ENCODE data around the gene CPXM1.

CPXM1 gene

DNA sequence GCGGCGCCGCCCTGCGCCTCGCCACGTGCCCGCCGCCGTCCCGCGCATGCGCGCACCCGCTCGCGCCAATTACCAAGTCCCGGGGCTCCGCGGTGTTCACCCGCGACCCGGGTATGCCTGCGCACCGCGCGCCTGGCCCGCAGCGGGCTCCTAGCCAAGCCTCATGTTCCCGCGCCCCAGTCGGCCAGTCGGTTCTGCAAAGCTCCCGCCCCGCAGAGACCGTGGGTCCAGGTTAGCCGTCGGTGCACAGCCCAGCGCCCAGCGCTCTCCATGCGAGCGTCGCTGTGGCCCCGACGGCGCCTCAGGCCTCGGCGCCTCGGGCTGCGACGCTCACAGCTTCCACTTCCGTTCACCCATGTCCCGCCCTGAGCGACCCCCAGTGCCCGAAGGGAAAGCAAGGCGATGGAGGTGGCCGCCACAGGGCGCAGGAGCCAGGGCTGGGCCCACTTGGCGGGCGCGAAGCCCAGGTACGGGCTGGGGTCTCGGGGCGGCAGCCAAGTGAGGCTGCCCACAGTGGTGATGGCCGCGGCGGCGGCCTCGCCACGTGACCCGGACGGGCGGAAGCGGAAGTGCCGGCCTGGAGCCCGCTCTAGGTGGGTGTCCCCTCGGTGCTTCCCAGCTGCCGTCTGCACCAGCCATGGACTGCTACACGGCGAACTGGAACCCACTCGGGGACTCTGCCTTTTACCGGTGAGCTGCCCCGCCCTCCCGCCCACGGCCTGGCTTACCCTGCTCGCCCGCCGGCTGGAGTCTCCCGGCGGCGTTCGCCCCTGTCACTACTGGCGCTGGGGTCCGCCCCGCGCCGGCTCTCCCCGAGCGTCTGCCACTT is 39.9 kb upstream of the CPXM1 start, which contains the start of the genes PCED1A and VPS16:
PCED1A (minus strand) TSS at position 518 of the 829 bp plus-strand sequence. CDS start 743 bp downstream, outside the sequence.
VPS16 (plus strand) TSS at position 608 of the 829 bp plus-strand sequence; CDS start at position 638, 30 bp downstream.
- TF ChIP-seq, protein P1, sequence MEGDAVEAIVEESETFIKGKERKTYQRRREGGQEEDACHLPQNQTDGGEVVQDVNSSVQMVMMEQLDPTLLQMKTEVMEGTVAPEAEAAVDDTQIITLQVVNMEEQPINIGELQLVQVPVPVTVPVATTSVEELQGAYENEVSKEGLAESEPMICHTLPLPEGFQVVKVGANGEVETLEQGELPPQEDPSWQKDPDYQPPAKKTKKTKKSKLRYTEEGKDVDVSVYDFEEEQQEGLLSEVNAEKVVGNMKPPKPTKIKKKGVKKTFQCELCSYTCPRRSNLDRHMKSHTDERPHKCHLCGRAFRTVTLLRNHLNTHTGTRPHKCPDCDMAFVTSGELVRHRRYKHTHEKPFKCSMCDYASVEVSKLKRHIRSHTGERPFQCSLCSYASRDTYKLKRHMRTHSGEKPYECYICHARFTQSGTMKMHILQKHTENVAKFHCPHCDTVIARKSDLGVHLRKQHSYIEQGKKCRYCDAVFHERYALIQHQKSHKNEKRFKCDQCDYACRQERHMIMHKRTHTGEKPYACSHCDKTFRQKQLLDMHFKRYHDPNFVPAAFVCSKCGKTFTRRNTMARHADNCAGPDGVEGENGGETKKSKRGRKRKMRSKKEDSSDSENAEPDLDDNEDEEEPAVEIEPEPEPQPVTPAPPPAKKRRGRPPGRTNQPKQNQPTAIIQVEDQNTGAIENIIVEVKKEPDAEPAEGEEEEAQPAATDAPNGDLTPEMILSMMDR (IDR thresholded peaks at IDR 0.05; ENCODE audit: low read depth, low read length) = no peak
- H3K4me3 ChIP-seq (replicated peaks in 1 of 2; ENCODE audit: low read depth in 2 of 2, low read length in 2 of 2) = peak within 1 kb of the TSS; percentile 88 to 92

DNA sequence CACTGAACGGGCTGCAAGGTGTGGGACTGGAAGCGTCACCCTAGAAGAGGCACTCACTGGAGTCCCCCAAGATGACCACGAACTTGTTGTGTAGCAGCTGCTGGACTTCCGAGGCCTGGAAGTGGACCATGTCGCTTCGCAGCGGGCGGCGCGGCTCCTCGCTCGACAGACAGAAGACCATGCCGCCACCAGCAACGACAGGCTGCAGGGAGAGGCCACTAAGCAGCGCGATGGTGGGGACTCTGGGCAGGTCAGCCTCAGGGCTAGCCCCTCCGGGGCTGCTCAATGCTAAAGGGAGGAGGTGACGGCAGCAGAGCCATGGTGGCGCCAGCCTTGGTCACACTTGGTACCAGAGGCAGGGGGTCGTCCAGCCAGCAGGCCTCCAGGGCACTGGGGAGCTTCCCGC is 39.3 kb upstream of the CPXM1 start:
- H3K4me3 ChIP-seq (replicated peaks in 1 of 2; ENCODE audit: low read depth in 2 of 2, low read length in 2 of 2) = peak overlapping the region; percentile 88 to 92
- no peak for DNase-seq (ENCODE audit: low read depth in 2 of 2)
- TF ChIP-seq, protein P1 (IDR thresholded peaks at IDR 0.05; ENCODE audit: low read depth, low read length) = no peak

More for the DNA sequence above, 39.9 kb upstream of the CPXM1 start, which contains the start of the genes PCED1A and VPS16:
- peak; percentile 86 to 90 for DNase-seq (ENCODE audit: low read depth in 2 of 2)

GRCh38 chr20:2838847-2839671 is 38.6 kb upstream of the CPXM1 start:
- TF ChIP-seq, protein P1 (IDR thresholded peaks at IDR 0.05; ENCODE audit: low read depth, low read length) = no peak
- DNase-seq (ENCODE audit: low read depth in 2 of 2) = no peak
- no peak overlapping the region for H3K4me3 ChIP-seq (replicated peaks in 1 of 2; ENCODE audit: low read depth in 2 of 2, low read length in 2 of 2)

- no peak overlapping the region for H3K4me3 ChIP-seq (replicated peaks in 1 of 2; ENCODE audit: low read depth in 2 of 2, low read length in 2 of 2)
- TF ChIP-seq, protein P1 (IDR thresholded peaks at IDR 0.05; ENCODE audit: low read depth, low read length) = no peak
- DNase-seq (ENCODE audit: low read depth in 2 of 2) = no peak
These were observed 37.9 kb upstream of the CPXM1 start for GRCh38 chr20:2838170-2838797.

- H3K4me3 ChIP-seq (replicated peaks in 1 of 2; ENCODE audit: low read depth in 2 of 2, low read length in 2 of 2) = no peak overlapping the region
- DNase-seq (ENCODE audit: low read depth in 2 of 2) = no peak
- TF ChIP-seq, protein P1 (IDR thresholded peaks at IDR 0.05; ENCODE audit: low read depth, low read length) = no peak
These were observed 37.0 kb upstream of the CPXM1 start for GRCh38 chr20:2837221-2837960.

- no peak for DNase-seq (ENCODE audit: low read depth in 2 of 2)
- no peak overlapping the region for H3K4me3 ChIP-seq (replicated peaks in 1 of 2; ENCODE audit: low read depth in 2 of 2, low read length in 2 of 2)
- TF ChIP-seq, protein P1 (IDR thresholded peaks at IDR 0.05; ENCODE audit: low read depth, low read length) = no peak
These were observed 35.6 kb upstream of the CPXM1 start for GRCh38 chr20:2836035-2836434.

All from cardiac fibroblast (primary cell).